K562 (cell line): ENCODE data around the gene AGPAT1. TPM values are rescaled to one million over a fixed set of nuclear protein-coding genes. Genes with fewer than 3 reads are reported as not detected.

ENCODE experiments used
- BMI1 ChIP-seq: fragments of 150-350 bp; IDR thresholded peaks from 2 replicates; pipeline ENCODE4 v1.6.1; 2014; ENCODE audit warnings: low read length
- CREB5 ChIP-seq: fragments of 250-450 bp; sonication (Bioruptor Pico); IDR thresholded peaks from 2 replicates; pipeline ENCODE4 v1.5.0; 2020; ENCODE audit warnings: mild to moderate bottlenecking
- E4F1 ChIP-seq: fragments of 250-450 bp; sonication (Bioruptor Pico); IDR thresholded peaks from 2 replicates; pipeline ENCODE4 v1.5.0; 2021; ENCODE audit warnings: mild to moderate bottlenecking, borderline replicate concordance
- EP300 ChIP-seq: IDR thresholded peaks from 2 replicates; pipeline ENCODE4 v1.6.1; 2012; ENCODE audit warnings: low read length, improper control_type of control experiment
- ETV1 ChIP-seq: fragments of 450-650 bp; conservative IDR thresholded peaks from 2 replicates; pipeline ENCODE4 v1.6.1; 2016; ENCODE audit warnings: missing genetic modification characterization, control low read depth, low read depth, missing compliant biosample characterization
- FOXJ3 ChIP-seq: sonication (generic); formaldehyde crosslinking; IDR thresholded peaks from 2 replicates; pipeline ENCODE4 v1.4.0; 2020; ENCODE audit warnings: mild to moderate bottlenecking, missing genetic modification reagents
- HMGN3 ChIP-seq: IDR thresholded peaks from 2 replicates; pipeline ENCODE4 v1.6.1; 2011; ENCODE audit warnings: borderline replicate concordance, low read depth, mild to moderate bottlenecking, mixed read lengths, low read length; ENCODE audit not compliant: insufficient read length; ENCODE audit errors: extremely low read depth
- ID3 ChIP-seq, 2 experiments: fragments of 250-450 bp in 1 of 2; fragments of 450-650 bp in 1 of 2; sonication (Bioruptor Pico) in 1 of 2; IDR thresholded peaks; 2 replicates each; pipeline versions ENCODE4 v1.6.1 to v1.8.0; 2016 to 2021; ENCODE audit warnings: mild to moderate bottlenecking in 2 of 2, moderate library complexity in 2 of 2, missing compliant biosample characterization in 1 of 2, missing genetic modification characterization in 1 of 2
- LARP7 ChIP-seq: fragments of 450-650 bp; IDR thresholded peaks from 2 replicates; pipeline ENCODE4 v1.6.1; 2016
- MTA1 ChIP-seq: fragments of 450-650 bp; IDR thresholded peaks from 2 replicates; pipeline ENCODE4 v1.6.1; 2017; ENCODE audit warnings: borderline replicate concordance
- NCOA2 ChIP-seq, 2 experiments: fragments of 450-650 bp; IDR thresholded peaks; 2 replicates each; pipeline ENCODE4 v1.6.1; 2018; ENCODE audit warnings: mild to moderate bottlenecking in 2 of 2, moderate library complexity in 1 of 2; ENCODE audit not compliant: partially characterized antibody in 2 of 2
- POLR2A ChIP-seq: fragments of 450-650 bp; conservative IDR thresholded peaks from 2 replicates; pipeline ENCODE4 v1.6.1; 2016
- RCOR1 ChIP-seq, 2 experiments: IDR thresholded peaks; 2 replicates each; pipeline ENCODE4 v1.6.1; 2012; ENCODE audit warnings: low read depth in 2 of 2, low read length in 2 of 2, borderline replicate concordance in 1 of 2, improper control_type of control experiment in 1 of 2
- SETDB1 ChIP-seq: IDR thresholded peaks from one replicate; pipeline ENCODE4 v1.6.1; 2012; ENCODE audit warnings: low read length, control low read depth, inconsistent platforms
- TRIM28 ChIP-seq: fragments of 450-650 bp; IDR thresholded peaks from 2 replicates; pipeline ENCODE4 v1.6.1; 2017
- ZBTB5 ChIP-seq: fragments of 450-650 bp; IDR thresholded peaks from 2 replicates; pipeline ENCODE4 v1.6.1; 2017; ENCODE audit warnings: antibody characterized with exemption
- ZNF280A ChIP-seq: fragments of 450-650 bp; IDR thresholded peaks from 2 replicates; pipeline ENCODE4 v1.6.1; 2018; ENCODE audit warnings: mild to moderate bottlenecking, low read depth; ENCODE audit not compliant: partially characterized antibody
- ZNF436 ChIP-seq: fragments of 250-450, 450-650 bp; sonication (Bioruptor Pico); formaldehyde crosslinking; IDR thresholded peaks from 2 replicates; pipeline ENCODE4 v1.7.0; 2020; ENCODE audit warnings: mild to moderate bottlenecking
- ZNF57 ChIP-seq: fragments of 450-650 bp; formaldehyde crosslinking; IDR thresholded peaks from 2 replicates; pipeline ENCODE4 v1.4.0; 2020; ENCODE audit warnings: mild to moderate bottlenecking, moderate library complexity
- ZNF785 ChIP-seq: fragments of 250-450 bp; sonication (Bioruptor Pico); IDR thresholded peaks from 2 replicates; pipeline ENCODE4 v1.4.0; 2020; ENCODE audit warnings: mild to moderate bottlenecking
- polyA plus RNA-seq, 8 experiments: library from polyadenylated mRNA; depleted of rRNA in 4 of 8; stranded (reverse) in 5 of 8; unstranded in 3 of 8; fragments of >200 nt; fragmentation: Nextera tagmentation in 2 of 8; fragmentation: Illumina TruSeq in 1 of 8; extraction: Ambion mirVana in 2 of 8; extraction: Trizol in 1 of 8; gene quantifications; 2 replicates each; pipeline versions ENCODE4 v1.2.1 to v1.2.3, GENCODE V29; 2011 to 2014; ENCODE audit warnings: inconsistent platforms in 1 of 8, missing spikeins in 1 of 8
- total RNA-seq, 7 experiments: library from RNA; depleted of rRNA in 6 of 7; stranded (reverse); fragments of >200 nt in 6 of 7; fragmentation: Illumina TruSeq in 2 of 7; extraction: Trizol in 2 of 7; gene quantifications; 2 replicates each; pipeline versions ENCODE4 v1.2.1 to v1.2.3, GENCODE V29; 2011 to 2021; ENCODE audit warnings: low replicate concordance in 1 of 7

AGPAT1 gene
- total and polyA plus RNA-seq, 9 of the 15 experiments (the other 6 are each of a cell fraction or from before 2014, with no cell fraction given), result 37.9 to 176 (median 69.4) TPM

- TF ChIP-seq E4F1 (CRISPR knock-in tag), result no peak
- TF ChIP-seq NCOA2 (IDR thresholded peaks at IDR 0.05; ENCODE audit: partially characterized antibody in 2 of 2), result no peak
- TF ChIP-seq ZNF280A, result peak; percentile 56
- no peak for TF ChIP-seq HMGN3
- peak; percentile 87 for TF ChIP-seq LARP7
- no peak for TF ChIP-seq ID3 (CRISPR knock-in tag; IDR thresholded peaks at IDR 0.05)
- TF ChIP-seq ID3 (tag; IDR thresholded peaks at IDR 0.05), result no peak
- no peak for TF ChIP-seq POLR2A
- no peak for TF ChIP-seq ZNF785 (CRISPR knock-in tag)
- TF ChIP-seq SETDB1, result no peak
- TF ChIP-seq ZNF57 (CRISPR knock-in tag), result 0 out of 2 replicates have a peak, but pooled peaks have one; percentile 70
- TF ChIP-seq EP300, result peak; percentile 34; the same call in 1 of the 2 replicates
- 0 out of 4 replicates have a peak, but pooled peaks of 1 of the 2 experiments have one; percentile 5 for TF ChIP-seq RCOR1 (IDR thresholded peaks at IDR 0.05; ENCODE audit: borderline replicate concordance in 1 of 2, low read depth in 2 of 2, low read length in 2 of 2)
- 0 out of 2 replicates have a peak, but pooled peaks have one; percentile 34 for TF ChIP-seq ETV1
- no peak for TF ChIP-seq BMI1
- TF ChIP-seq ZBTB5, result 0 out of 2 replicates have a peak, but pooled peaks have one; percentile 65
- TF ChIP-seq FOXJ3 (CRISPR knock-in tag), result no peak
- TF ChIP-seq TRIM28, result peak; percentile 18; the same call in 1 of the 2 replicates
- no peak; the same call in 1 of the 2 replicates for TF ChIP-seq ZNF436 (CRISPR knock-in tag)
- no peak for TF ChIP-seq CREB5 (CRISPR knock-in tag)
- peak; percentile 57; the same call in 1 of the 2 replicates for TF ChIP-seq MTA1
These were observed 745 bp upstream of the AGPAT1 start (continued) for GRCh38 chr6:32176476-32177182.
